ENCODE measurements around the gene MPZL3.

Gene MPZL3, protein sequence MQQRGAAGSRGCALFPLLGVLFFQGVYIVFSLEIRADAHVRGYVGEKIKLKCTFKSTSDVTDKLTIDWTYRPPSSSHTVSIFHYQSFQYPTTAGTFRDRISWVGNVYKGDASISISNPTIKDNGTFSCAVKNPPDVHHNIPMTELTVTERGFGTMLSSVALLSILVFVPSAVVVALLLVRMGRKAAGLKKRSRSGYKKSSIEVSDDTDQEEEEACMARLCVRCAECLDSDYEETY

DNA sequence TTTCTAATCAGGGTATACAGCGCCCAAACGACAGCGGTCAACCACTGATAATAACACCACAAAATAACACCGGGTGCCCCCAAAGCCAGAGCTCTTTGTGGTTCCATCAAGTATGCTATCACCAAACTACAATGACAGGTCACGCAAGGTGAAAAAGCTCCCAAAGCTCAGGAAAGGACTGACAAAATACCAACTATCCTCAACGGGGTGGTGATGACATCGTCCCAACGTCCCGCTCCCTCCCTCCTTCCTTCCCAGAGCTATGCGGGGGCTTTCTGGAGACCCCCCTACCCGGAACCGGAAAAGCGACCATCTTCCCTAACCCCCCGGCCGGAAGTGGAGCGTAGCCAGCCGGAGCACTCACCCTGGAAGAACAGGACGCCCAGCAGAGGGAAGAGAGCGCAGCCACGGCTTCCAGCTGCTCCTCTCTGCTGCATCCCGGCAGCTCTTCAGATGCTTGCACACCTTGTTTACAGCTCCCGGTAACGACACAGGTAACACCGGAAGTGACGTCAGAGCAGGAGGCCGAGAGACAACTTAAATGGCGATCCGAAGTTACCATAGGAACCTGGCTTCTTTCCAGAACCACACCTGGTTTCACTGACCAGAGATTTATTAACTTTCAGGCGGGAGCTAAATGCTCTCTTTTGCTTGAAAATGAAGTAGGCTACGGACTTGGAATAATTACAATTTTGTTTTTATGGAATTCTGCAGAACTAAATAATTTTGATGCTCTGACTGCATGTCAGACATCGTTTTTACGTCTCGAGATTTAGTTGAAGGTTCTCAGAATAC lies at the start of gene MPZL3:
TSS of gene MPZL3 (minus strand) at position 508 of the 795 bp plus-strand sequence. CDS start at position 437, 71 bp downstream.
- Histone ChIP-seq H3K4me1 (ENCODE audit: insufficient read depth, low read length) (no peaks in the 10 kb centered on the region), H3K9ac (ENCODE audit: low read depth, low read length) (peak within 1 kb of the TSS; percentile 67), H3K9me3 (ENCODE audit: control insufficient read depth, insufficient read depth, low read length) (no peaks in the 10 kb centered on the region), H3K36me3 (ENCODE audit: insufficient read depth, low read length) (no peaks in the 10 kb centered on the region)

- Histone ChIP-seq H3K4me1 (ENCODE audit: insufficient read depth, low read length) (peaks cover 6% of the 10 kb centered on the region; the same call in 1 of the 2 replicates), H3K36me3 (ENCODE audit: insufficient read depth, low read length) (no peaks in the 10 kb centered on the region)
Measured at GRCh38 chr11:118301600-118302195, 49.5 kb upstream of the MPZL3 start.

DNA sequence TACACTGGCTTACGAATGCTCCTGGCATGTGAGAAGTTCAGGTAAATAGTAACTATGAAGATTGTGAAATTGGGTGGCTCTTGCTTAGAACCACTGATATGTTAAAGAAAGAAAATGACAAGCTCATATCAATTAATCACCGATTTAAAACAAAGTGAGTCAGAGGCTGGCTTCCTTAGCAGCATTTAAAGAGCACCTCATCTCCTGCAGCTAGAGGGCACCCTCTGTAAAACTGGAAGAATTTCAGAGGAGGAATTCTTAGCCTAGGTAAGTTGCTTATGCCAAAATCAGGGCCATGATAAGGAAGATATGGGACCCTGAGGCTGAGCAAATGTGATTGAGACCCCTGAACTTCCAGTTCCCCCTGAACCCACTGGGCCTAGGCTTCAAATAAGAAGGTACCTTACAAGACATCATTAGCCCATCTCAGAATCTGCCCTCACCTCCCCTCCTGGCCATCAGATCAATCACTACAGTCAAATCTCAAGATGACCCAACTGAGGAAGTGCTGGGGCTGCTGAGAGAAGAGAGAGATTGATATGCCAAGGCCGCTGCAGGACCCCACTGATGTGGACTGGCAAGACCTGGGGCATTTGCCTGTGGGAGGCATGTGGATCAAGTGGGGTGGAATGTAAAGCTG lies 43.8 kb upstream of the MPZL3 start:
- no peaks in the 10 kb centered on the region for H3K36me3 ChIP-seq (ENCODE audit: insufficient read depth, low read length)
- H3K9me3 ChIP-seq (ENCODE audit: control insufficient read depth, insufficient read depth, low read length): no peaks in the 10 kb centered on the region
- peaks cover 4% of the 10 kb centered on the region; the same call in 1 of the 2 replicates for H3K4me1 ChIP-seq (ENCODE audit: insufficient read depth, low read length)
- H3K9ac ChIP-seq (ENCODE audit: low read depth, low read length): no peak overlapping the region

More at GRCh38 chr11:118301600-118302195, 49.5 kb upstream of the MPZL3 start:
- H3K9me3 ChIP-seq (ENCODE audit: control insufficient read depth, insufficient read depth, low read length): no peaks in the 10 kb centered on the region
- H3K9ac ChIP-seq (ENCODE audit: low read depth, low read length): no peak overlapping the region

GRCh38 chr11:118295199-118295598 lies 43.0 kb upstream of the MPZL3 start:
- no peaks in the 10 kb centered on the region for H3K36me3 ChIP-seq (ENCODE audit: insufficient read depth, low read length)
- H3K4me1 ChIP-seq (ENCODE audit: insufficient read depth, low read length): peaks cover 4% of the 10 kb centered on the region; the same call in 1 of the 2 replicates
- no peak overlapping the region for H3K9ac ChIP-seq (ENCODE audit: low read depth, low read length)
- no peaks in the 10 kb centered on the region for H3K9me3 ChIP-seq (ENCODE audit: control insufficient read depth, insufficient read depth, low read length)

- H3K9ac ChIP-seq (ENCODE audit: low read depth, low read length): no peak overlapping the region
Measured at GRCh38 chr11:118294053-118294452, 41.9 kb upstream of the MPZL3 start.

GRCh38 chr11:118291477-118292135 lies 39.4 kb upstream of the MPZL3 start:
- H3K36me3 ChIP-seq (ENCODE audit: insufficient read depth, low read length): no peaks in the 10 kb centered on the region
- H3K4me1 ChIP-seq (ENCODE audit: insufficient read depth, low read length): peaks cover 4% of the 10 kb centered on the region; the same call in 1 of the 2 replicates
- H3K9me3 ChIP-seq (ENCODE audit: control insufficient read depth, insufficient read depth, low read length): no peaks in the 10 kb centered on the region
- H3K9ac ChIP-seq (ENCODE audit: low read depth, low read length): no peak overlapping the region

More at GRCh38 chr11:118294053-118294452, 41.9 kb upstream of the MPZL3 start:
- Histone ChIP-seq H3K9me3 (ENCODE audit: control insufficient read depth, insufficient read depth, low read length) (no peaks in the 10 kb centered on the region), H3K36me3 (ENCODE audit: insufficient read depth, low read length) (no peaks in the 10 kb centered on the region), H3K4me1 (ENCODE audit: insufficient read depth, low read length) (peaks cover 4% of the 10 kb centered on the region; the same call in 1 of the 2 replicates)

DNA sequence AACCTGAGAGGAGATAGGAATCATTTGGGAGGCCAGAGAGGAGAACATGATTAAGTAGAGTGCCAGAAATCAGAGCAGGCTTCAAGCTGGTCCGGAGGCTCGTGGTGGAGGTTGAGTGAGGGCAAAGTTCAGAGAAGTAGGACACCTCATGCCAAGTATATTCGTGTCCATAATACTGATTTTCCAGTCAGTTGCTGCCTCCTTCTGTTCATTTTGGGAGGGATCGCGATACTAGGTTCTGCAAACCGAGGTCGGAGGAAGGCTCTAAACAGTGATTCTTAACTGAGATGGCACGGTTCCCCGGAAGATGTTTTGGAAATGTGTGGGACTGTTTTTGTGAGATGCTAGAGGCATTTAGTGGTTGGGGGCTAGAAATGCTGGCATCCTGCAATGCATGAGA lies 38.8 kb upstream of the MPZL3 start:
- Histone ChIP-seq H3K9ac (ENCODE audit: low read depth, low read length) (no peak overlapping the region), H3K9me3 (ENCODE audit: control insufficient read depth, insufficient read depth, low read length) (no peaks in the 10 kb centered on the region), H3K4me1 (ENCODE audit: insufficient read depth, low read length) (peaks cover 4% of the 10 kb centered on the region; the same call in 1 of the 2 replicates), H3K36me3 (ENCODE audit: insufficient read depth, low read length) (no peaks in the 10 kb centered on the region)

DNA sequence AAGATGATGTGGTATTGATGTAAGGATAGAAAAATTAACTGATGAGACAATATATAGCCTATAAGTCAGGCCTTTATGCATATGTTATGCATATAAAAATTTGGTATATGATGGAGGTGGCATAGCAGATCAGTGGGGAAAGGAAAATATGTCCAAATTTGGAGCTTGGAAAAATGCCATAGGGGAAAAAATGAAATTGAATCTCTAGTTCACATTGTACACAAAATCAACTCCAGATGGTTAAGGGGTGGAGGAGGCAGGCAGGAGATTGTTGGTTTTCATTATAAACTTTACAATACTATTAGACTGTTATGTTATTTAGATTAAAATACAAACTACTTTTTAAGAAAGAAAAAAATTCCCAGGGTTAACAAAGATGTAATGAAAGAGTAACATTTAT lies 37.2 kb upstream of the MPZL3 start:
- Histone ChIP-seq H3K9me3 (ENCODE audit: control insufficient read depth, insufficient read depth, low read length) (no peaks in the 10 kb centered on the region), H3K36me3 (ENCODE audit: insufficient read depth, low read length) (no peaks in the 10 kb centered on the region), H3K9ac (ENCODE audit: low read depth, low read length) (no peak overlapping the region)

GRCh38 chr11:118287006-118287405 lies 34.8 kb upstream of the MPZL3 start:
- Histone ChIP-seq H3K9me3 (ENCODE audit: control insufficient read depth, insufficient read depth, low read length) (no peaks in the 10 kb centered on the region), H3K36me3 (ENCODE audit: insufficient read depth, low read length) (no peaks in the 10 kb centered on the region), H3K9ac (ENCODE audit: low read depth, low read length) (no peak overlapping the region), H3K4me1 (ENCODE audit: insufficient read depth, low read length) (no peaks in the 10 kb centered on the region)

More for the DNA sequence above, 37.2 kb upstream of the MPZL3 start:
- H3K4me1 ChIP-seq (ENCODE audit: insufficient read depth, low read length): no peaks in the 10 kb centered on the region

GRCh38 chr11:118286545-118286944 lies 34.4 kb upstream of the MPZL3 start:
- Histone ChIP-seq H3K4me1 (ENCODE audit: insufficient read depth, low read length) (no peaks in the 10 kb centered on the region), H3K9me3 (ENCODE audit: control insufficient read depth, insufficient read depth, low read length) (no peaks in the 10 kb centered on the region), H3K36me3 (ENCODE audit: insufficient read depth, low read length) (no peaks in the 10 kb centered on the region), H3K9ac (ENCODE audit: low read depth, low read length) (no peak overlapping the region)

- Histone ChIP-seq H3K9ac (ENCODE audit: low read depth, low read length) (no peak overlapping the region), H3K4me1 (ENCODE audit: insufficient read depth, low read length) (no peaks in the 10 kb centered on the region), H3K9me3 (ENCODE audit: control insufficient read depth, insufficient read depth, low read length) (no peaks in the 10 kb centered on the region), H3K36me3 (ENCODE audit: insufficient read depth, low read length) (no peaks in the 10 kb centered on the region)
Measured at GRCh38 chr11:118283756-118284350, 31.7 kb upstream of the MPZL3 start.

DNA sequence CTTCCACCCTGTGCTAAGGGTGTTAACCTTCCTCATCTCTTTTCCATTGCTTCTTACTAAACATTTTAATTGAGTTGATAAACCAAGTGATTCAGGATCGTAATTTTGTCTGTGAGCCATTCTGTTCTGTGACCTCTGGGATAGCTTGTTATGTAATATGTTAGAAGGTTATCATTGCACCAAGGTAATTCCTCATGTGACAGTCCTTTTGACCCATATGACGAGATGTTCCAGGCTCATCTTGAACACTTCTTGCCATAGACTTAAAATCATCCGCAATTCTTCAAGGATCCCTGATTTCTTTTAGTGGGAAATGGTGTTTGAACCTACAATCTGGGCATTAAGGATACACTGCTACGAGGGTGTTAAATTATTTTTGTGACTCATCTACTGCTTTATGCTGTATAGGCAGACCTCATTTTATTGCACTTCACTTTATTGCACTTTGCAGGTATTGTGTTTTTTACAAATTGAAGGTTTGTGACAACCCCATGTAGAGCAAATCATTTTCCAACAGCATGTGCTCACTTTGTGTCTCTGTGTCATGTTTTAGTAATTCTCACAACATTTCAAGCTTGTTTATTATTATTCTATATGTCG lies 31.0 kb upstream of the MPZL3 start:
- Histone ChIP-seq H3K36me3 (ENCODE audit: insufficient read depth, low read length) (no peaks in the 10 kb centered on the region), H3K9ac (ENCODE audit: low read depth, low read length) (no peak overlapping the region), H3K4me1 (ENCODE audit: insufficient read depth, low read length) (no peaks in the 10 kb centered on the region), H3K9me3 (ENCODE audit: control insufficient read depth, insufficient read depth, low read length) (no peaks in the 10 kb centered on the region)

DNA sequence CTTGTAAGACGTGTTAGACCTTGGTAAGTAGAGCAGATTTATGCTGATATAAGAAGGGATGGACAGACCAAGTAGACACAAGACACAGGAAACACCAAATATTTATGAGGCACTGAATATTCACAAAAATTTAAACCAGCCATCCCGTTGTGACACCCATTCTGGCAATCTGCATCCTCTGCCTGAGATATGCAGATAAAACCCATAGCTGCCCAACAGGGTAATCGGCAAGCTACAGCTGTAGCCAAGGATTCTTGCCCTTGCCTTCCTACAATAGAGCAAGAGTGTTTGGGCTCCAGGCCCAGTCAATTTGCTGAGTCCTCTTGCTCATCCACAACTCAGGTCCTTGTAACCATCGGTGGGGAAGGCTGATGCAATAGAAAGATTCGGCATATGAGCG lies 30.4 kb upstream of the MPZL3 start:
- H3K9ac ChIP-seq (ENCODE audit: low read depth, low read length): no peak overlapping the region
- 0 out of 2 replicates have a peak, but pooled peaks cover under 1% of the 10 kb centered on the region for H3K4me1 ChIP-seq (ENCODE audit: insufficient read depth, low read length)
- H3K36me3 ChIP-seq (ENCODE audit: insufficient read depth, low read length): no peaks in the 10 kb centered on the region
- no peaks in the 10 kb centered on the region for H3K9me3 ChIP-seq (ENCODE audit: control insufficient read depth, insufficient read depth, low read length)

All from ES-I3 (cell line).